H1 (cell line): Measurements from ENCODE around the gene NR1I3. TPM values are rescaled to one million over a fixed set of nuclear protein-coding genes. Genes with fewer than 3 reads are reported as not detected.

Source experiments
- CTCF ChIA-PET: fragments of 300-600 bp; sonication (Branson Sonifier 250); formaldehyde crosslinking; loops from one replicate; lab custom pipeline; 2021; ENCODE audit not compliant: partially characterized antibody; lab: Charles Lee
- POLR2A ChIA-PET: fragments of 300-600 bp; sonication (Branson Sonifier 250); formaldehyde crosslinking; loops from one replicate; lab custom pipeline; 2021; ENCODE audit warnings: inconsistent platforms; ENCODE audit not compliant: partially characterized antibody; lab: Charles Lee
- DNase-seq, 2 experiments: peaks; one replicate each; pipeline versions ENCODE4 v3.0.0 to v3.0.0-alpha.2; 2010 to 2022; ENCODE audit warnings: low spot score in 2 of 2, low read depth in 1 of 2, mixed read lengths in 1 of 2
- FAIRE-seq: peaks from 2 replicates; lab custom pipeline; 2011; peaks lifted over from hg19 to GRCh38; lab: Jason Lieb, UNC
- H2AFZ ChIP-seq: 2 replicates; pipeline ENCODE4 v1.8.1; 2012; ENCODE audit warnings: low read length, inconsistent platforms
- H2AK5ac ChIP-seq: 2 replicates; pipeline ENCODE4 v1.6.1; 2013; ENCODE audit warnings: low read depth, low read length
- H2BK120ac ChIP-seq: replicated peaks from 2 replicates; pipeline ENCODE3; 2013; ENCODE audit warnings: low read depth, low read length, inconsistent platforms
- H2BK12ac ChIP-seq: 2 replicates; pipeline ENCODE4 v1.6.1; 2013; ENCODE audit warnings: low read depth, low read length
- H2BK15ac ChIP-seq: 2 replicates; pipeline ENCODE4 v1.6.1; 2013; ENCODE audit warnings: low read length
- H2BK20ac ChIP-seq: 2 replicates; pipeline ENCODE4 v1.6.1; 2013; ENCODE audit warnings: low read length
- H2BK5ac ChIP-seq: 2 replicates; pipeline ENCODE4 v1.6.1; 2013; ENCODE audit warnings: low read depth, low read length
- H3K14ac ChIP-seq: 2 replicates; pipeline ENCODE4 v1.6.1; 2013; ENCODE audit warnings: inconsistent platforms; ENCODE audit not compliant: insufficient read length
- H3K18ac ChIP-seq: 2 replicates; pipeline ENCODE4 v1.6.1; 2013; ENCODE audit warnings: low read length; ENCODE audit errors: extremely low read depth
- H3K23ac ChIP-seq: 2 replicates; pipeline ENCODE4 v1.6.1; 2013; ENCODE audit warnings: inconsistent platforms; ENCODE audit not compliant: insufficient read length
- H3K23me2 ChIP-seq: 2 replicates; pipeline ENCODE4 v1.6.1; 2013; ENCODE audit warnings: low read depth, low read length
- H3K27ac ChIP-seq: 2 replicates; pipeline ENCODE4 v1.6.1; 2011; ENCODE audit warnings: low read depth, low read length, inconsistent platforms
- H3K27me3 ChIP-seq, 4 experiments: replicated peaks in 1 of 4; 1 replicate in 1 of 4; 2 replicates in 3 of 4; pipeline versions ENCODE4 v1.6.1 to v1.8.1; 2011 to 2013; ENCODE audit warnings: low read length in 3 of 4, mild to moderate bottlenecking in 3 of 4, inconsistent platforms in 2 of 4, mixed read lengths in 2 of 4, moderate library complexity in 1 of 4; ENCODE audit not compliant: control insufficient read depth in 3 of 4, insufficient read depth in 3 of 4; ENCODE audit errors: extremely low read depth in 1 of 4
- H3K36me3 ChIP-seq, 4 experiments: 2 replicates each; pipeline versions ENCODE4 v1.6.1 to v1.8.1; 2011 to 2013; ENCODE audit warnings: mild to moderate bottlenecking in 4 of 4, low read length in 3 of 4, moderate library complexity in 2 of 4, control low read depth in 1 of 4, inconsistent platforms in 1 of 4; ENCODE audit not compliant: insufficient read depth in 4 of 4, control insufficient read depth in 2 of 4
- H3K4ac ChIP-seq: replicated peaks from 2 replicates; pipeline ENCODE3; 2013; ENCODE audit warnings: low read length, low read depth, mixed read lengths, inconsistent platforms; ENCODE audit not compliant: insufficient read length
- H3K4me1 ChIP-seq, 4 experiments: replicated peaks in 1 of 4; 1 replicate in 1 of 4; 2 replicates in 3 of 4; pipeline versions ENCODE4 v1.6.1 to v1.8.1; 2011 to 2013; ENCODE audit warnings: low read length in 3 of 4, inconsistent platforms in 2 of 4, mixed read lengths in 1 of 4; ENCODE audit not compliant: insufficient read depth in 4 of 4, control insufficient read depth in 3 of 4
- H3K4me2 ChIP-seq, 2 experiments: 2 replicates each; pipeline versions ENCODE4 v1.6.1 to v1.8.1; 2011 to 2013; ENCODE audit warnings: low read depth in 2 of 2, low read length in 2 of 2, control low read depth in 1 of 2, inconsistent platforms in 1 of 2, mild to moderate bottlenecking in 1 of 2; ENCODE audit not compliant: insufficient read depth in 1 of 2
- H3K4me3 ChIP-seq, 4 experiments: fragments of 200-600, 300-600 bp in 1 of 4; sonication (generic), shearing (Covaris generic), sonication (Bioruptor Twin) in 1 of 4; 2 replicates each; pipeline versions ENCODE4 v1.5.1 to v1.8.1; 2011 to 2016; ENCODE audit warnings: low read length in 4 of 4, low read depth in 3 of 4, control low read depth in 2 of 4, inconsistent platforms in 2 of 4, mild to moderate bottlenecking in 2 of 4, mixed read lengths in 1 of 4, moderate library complexity in 1 of 4; ENCODE audit not compliant: insufficient read depth in 2 of 4; ENCODE audit errors: extremely low read depth in 1 of 4
- H3K56ac ChIP-seq: replicated peaks from 2 replicates; pipeline ENCODE3; 2013; ENCODE audit warnings: low read depth, mild to moderate bottlenecking, mixed read lengths, low read length, inconsistent platforms; ENCODE audit not compliant: insufficient read length
- H3K79me1 ChIP-seq: 2 replicates; pipeline ENCODE4 v1.6.1; 2013; ENCODE audit warnings: low read depth, low read length, control low read depth
- H3K79me2 ChIP-seq, 2 experiments: 2 replicates each; pipeline versions ENCODE4 v1.6.1 to v1.8.1; 2012 to 2013; ENCODE audit warnings: low read length in 2 of 2, mild to moderate bottlenecking in 2 of 2, inconsistent platforms in 1 of 2; ENCODE audit not compliant: insufficient read depth in 2 of 2, control insufficient read depth in 1 of 2
- H3K9ac ChIP-seq, 4 experiments: replicated peaks in 1 of 4; 1 replicate in 1 of 4; 2 replicates in 3 of 4; pipeline versions ENCODE4 v1.6.1 to v1.8.1; 2011 to 2013; ENCODE audit warnings: low read depth in 3 of 4, low read length in 3 of 4, control low read depth in 2 of 4, mild to moderate bottlenecking in 2 of 4, moderate library complexity in 2 of 4, inconsistent platforms in 1 of 4; ENCODE audit errors: extremely low read depth in 1 of 4
- H3K9me3 ChIP-seq, 2 experiments: 2 replicates each; pipeline versions ENCODE4 v1.6.1 to v1.8.1; 2012 to 2013; ENCODE audit warnings: mild to moderate bottlenecking in 2 of 2, moderate library complexity in 2 of 2, control low read depth in 1 of 2, inconsistent platforms in 1 of 2, low read depth in 1 of 2, low read length in 1 of 2, mixed read lengths in 1 of 2; ENCODE audit not compliant: insufficient read depth in 2 of 2
- H4K20me1 ChIP-seq, 2 experiments: replicated peaks in 1 of 2; 2 replicates each; pipeline versions ENCODE3 to v1.8.1; 2011 to 2013; ENCODE audit warnings: inconsistent platforms in 2 of 2, low read length in 2 of 2, mild to moderate bottlenecking in 1 of 2; ENCODE audit not compliant: insufficient read depth in 2 of 2, control insufficient read depth in 1 of 2
- H4K5ac ChIP-seq: 2 replicates; pipeline ENCODE4 v1.6.1; 2013; ENCODE audit warnings: low read length, low read depth, mixed read lengths, inconsistent platforms; ENCODE audit not compliant: insufficient read length
- H4K8ac ChIP-seq: 2 replicates; pipeline ENCODE4 v1.8.0; 2013; ENCODE audit warnings: mild to moderate bottlenecking, moderate library complexity, low read length, inconsistent platforms; ENCODE audit not compliant: insufficient read depth; ENCODE audit errors: extremely low read depth
- H4K91ac ChIP-seq: replicated peaks from 2 replicates; pipeline ENCODE3; 2013; ENCODE audit warnings: low read length, mixed read lengths, inconsistent platforms; ENCODE audit not compliant: insufficient read length
- BRCA1 ChIP-seq: IDR thresholded peaks from 2 replicates; pipeline ENCODE4 v1.6.1; 2012; ENCODE audit warnings: low read depth, low read length, improper control_type of control experiment
- CEBPB ChIP-seq: IDR thresholded peaks from 2 replicates; pipeline ENCODE4 v1.6.1; 2012; ENCODE audit warnings: low read depth, low read length
- EGR1 ChIP-seq: IDR thresholded peaks from 2 replicates; pipeline ENCODE4 v1.6.1; 2011; ENCODE audit warnings: low read depth, low read length, borderline replicate concordance
- JUN ChIP-seq: IDR thresholded peaks from 2 replicates; pipeline ENCODE4 v1.6.1; 2011; ENCODE audit warnings: low read depth, mild to moderate bottlenecking, improper control_type of control experiment, low read length
- NRF1 ChIP-seq: IDR thresholded peaks from 2 replicates; pipeline ENCODE4 v1.6.1; 2011; ENCODE audit warnings: mild to moderate bottlenecking, low read depth, low read length, improper control_type of control experiment
- POLR2AphosphoS5 ChIP-seq: IDR thresholded peaks from 2 replicates; pipeline ENCODE4 v1.6.1; 2011; ENCODE audit warnings: low read depth, low read length
- POU5F1 ChIP-seq: IDR thresholded peaks from 2 replicates; pipeline ENCODE4 v1.6.1; 2011; ENCODE audit warnings: low read depth, mild to moderate bottlenecking, low read length, moderate library complexity
- RBBP5 ChIP-seq: IDR thresholded peaks from 2 replicates; pipeline ENCODE4 v1.7.1; 2012; ENCODE audit warnings: low read depth, mild to moderate bottlenecking, inconsistent platforms, low read length, moderate library complexity, borderline replicate concordance
- RNF2 ChIP-seq: fragments of 200-900, 300-1000 bp; sonication (generic); IDR thresholded peaks from 2 replicates; pipeline ENCODE4 v1.7.1; 2016; ENCODE audit warnings: borderline replicate concordance, low read depth, mild to moderate bottlenecking, antibody characterized with exemption, low read length; ENCODE audit not compliant: poor library complexity, severe bottlenecking; ENCODE audit errors: missing control alignments
- SAP30 ChIP-seq: fragments of 300-600 bp; sonication (generic); IDR thresholded peaks from 2 replicates; pipeline ENCODE4 v1.7.1; 2012; ENCODE audit warnings: low read length, moderate library complexity, mild to moderate bottlenecking, inconsistent platforms; ENCODE audit not compliant: insufficient read depth, insufficient replicate concordance
- SP4 ChIP-seq: IDR thresholded peaks from 2 replicates; pipeline ENCODE4 v1.6.1; 2012; ENCODE audit warnings: low read length, inconsistent platforms
- TAF7 ChIP-seq: optimal IDR thresholded peaks from 2 replicates; pipeline ENCODE3; 2011; ENCODE audit warnings: low read depth, mild to moderate bottlenecking, inconsistent platforms, low read length, moderate library complexity, borderline replicate concordance
- TCF12 ChIP-seq: IDR thresholded peaks from 2 replicates; pipeline ENCODE4 v1.6.1; 2011; ENCODE audit warnings: low read depth, mild to moderate bottlenecking, low read length
- WGBS, 2 experiments: shearing (Covaris generic) in 1 of 2; methylation state at CpG; one replicate each; pipeline versions ENCODE4 v1.1.6 to v1.1.7; 2013 to 2015; ENCODE audit warnings: low lambda C conversion rate in 2 of 2, mixed read lengths in 2 of 2, inconsistent platforms in 1 of 2, low coverage in 1 of 2, missing lambda C conversion rate in 1 of 2; ENCODE audit not compliant: insufficient replicate concordance in 2 of 2, insufficient coverage in 1 of 2, insufficient read length in 1 of 2; ENCODE audit errors: extremely low coverage in 1 of 2, missing lambda C conversion rate in 1 of 2; 5-methylcytosine and 5-hydroxymethylcytosine counted together
- long read RNA-seq, 2 experiments: library from RNA in 1 of 2; library from capped mRNA in 1 of 2; stranded (forward); transcript quantifications; one replicate each; pipeline ENCODE4 v2.0.0, GENCODE V29; 2021; ENCODE audit warnings: inconsistent platforms in 1 of 2
- polyA minus RNA-seq, 3 experiments: library from RNA; depleted of rRNA, polyadenylated mRNA; stranded (reverse); fragments of >200 nt; gene quantifications; 1 replicate in 2 of 3; 2 replicates in 1 of 3; pipeline ENCODE4 v1.2.3, GENCODE V29; 2011
- polyA plus RNA-seq, 7 experiments: library from polyadenylated mRNA; depleted of rRNA in 3 of 7; stranded (reverse) in 5 of 7; unstranded in 2 of 7; fragments of >200 nt in 5 of 7; fragments of 200-250 nt in 2 of 7; gene quantifications; 1 replicate in 5 of 7; 2 replicates in 1 of 7; 4 replicates in 1 of 7; pipeline versions ENCODE4 v1.2.1 to v1.2.3, GENCODE V29; 2011 to 2013; ENCODE audit warnings: missing spikeins in 2 of 7, mixed read lengths in 2 of 7
- total RNA-seq: library from RNA; stranded (reverse); fragmentation: NEBNext Ultra II Directional; extraction: Animal tissue kit (Norgen Biotek cat#: 25700); gene quantifications from 2 replicates; pipeline ENCODE4 v1.2.1, GENCODE V29; 2021

The NR1I3 gene
- total RNA-seq (not detected in 2 replicates), polyA plus RNA-seq (2011; rRNA removed) (not detected in 2 replicates), polyA minus RNA-seq (2011; rRNA and poly(A)+ RNA removed) (not detected in 2 replicates)
- polyA plus RNA-seq (2011; cell fraction: cytosol; rRNA removed), result not detected
- not detected for polyA plus RNA-seq (2011; cell fraction: nucleus; rRNA removed)
- 0.58 to 1.7 TPM (median 0.98 TPM) in 4 replicates for polyA plus RNA-seq (2012, experiment 1 of 2)
- polyA plus RNA-seq (2012, experiment 2 of 2), result 0.28 TPM
- polyA plus RNA-seq (2013, experiment 1 of 2), result not detected
- polyA plus RNA-seq (2013, experiment 2 of 2), result not detected
- polyA minus RNA-seq (2011; cell fraction: cytosol; rRNA and poly(A)+ RNA removed), result not detected
- not detected for polyA minus RNA-seq (2011; cell fraction: nucleus; rRNA and poly(A)+ RNA removed)
- long read RNA-seq, experiment 1, result 0 reads
- long read RNA-seq, experiment 2, result 0 reads

- H3K9ac ChIP-seq, result no peak within 1 kb of the TSS
- no peak within 1 kb of the TSS for H3K27ac ChIP-seq
- TF ChIP-seq SAP30, result no peak
- no peak for TF ChIP-seq TCF12
- no peak for TF ChIP-seq JUN
- TF ChIP-seq NRF1, result no peak
- no peak for TF ChIP-seq TAF7
- no peak for TF ChIP-seq POLR2AphosphoS5
- no peak for TF ChIP-seq POU5F1
- TF ChIP-seq RBBP5, result no peak
- no peak for TF ChIP-seq SP4
- TF ChIP-seq EGR1, result no peak
- no peak for TF ChIP-seq BRCA1
- TF ChIP-seq CEBPB, result no peak
- no peak for TF ChIP-seq RNF2
These were observed at the start of gene NR1I3 for GRCh38 chr1:161238039-161238473. TSS of gene NR1I3 (minus strand) at chr1:161238203. CDS start at chr1:161236565, 1,638 bp downstream.

More at GRCh38 chr1:161238039-161238473, at the start of gene NR1I3:
- Histone ChIP-seq H4K20me1 (no peaks in the 10 kb centered on the region), H3K36me3 (no peaks in the 10 kb centered on the region), H3K4me1 (no peaks in the 10 kb centered on the region), H2BK5ac (no peak within 1 kb of the TSS), H2BK120ac (no peak within 1 kb of the TSS), H2BK15ac (no peak within 1 kb of the TSS), H3K4ac (no peak within 1 kb of the TSS), H3K18ac (no peak within 1 kb of the TSS), H4K5ac (no peak within 1 kb of the TSS), H2BK20ac (no peak within 1 kb of the TSS), H3K56ac (no peak within 1 kb of the TSS), H3K9me3 (no peaks in the 10 kb centered on the region), H3K27me3 (no peaks in the 10 kb centered on the region), H4K8ac (peak within 1 kb of the TSS; percentile 57), H4K91ac (no peak within 1 kb of the TSS), H3K14ac (no peak within 1 kb of the TSS), H3K4me3 (no peak within 1 kb of the TSS), H2BK12ac (no peak within 1 kb of the TSS), H3K79me1 (no peaks in the 10 kb centered on the region), H3K4me2 (no peak within 1 kb of the TSS), H3K23me2 (no peaks in the 10 kb centered on the region), H2AK5ac (no peak within 1 kb of the TSS), H3K79me2 (no peaks in the 10 kb centered on the region), H2AFZ (no peak within 1 kb of the TSS), H3K23ac (no peak within 1 kb of the TSS)
- ChIA-PET CTCF (interaction anchor here (0.7 to 8.6 kb wide), 8 partner anchors 10 to 144 kb away, joined by 3 to 84 read pairs (median 4); partner anchors contain the start of genes APOA2 and TOMM40L), POLR2A (interaction anchor here (0.6 to 2.3 kb wide), 3 partner anchors 9 to 54 kb away, joined by 3 to 7 read pairs (median 4); no protein-coding TSS in a partner anchor)
- WGBS, 2 experiments, result 95% methylated on average over 4 of the region's 4 CpGs; no CpG with 5 or more reads in 1 of the 2 experiments
- no peak for FAIRE-seq
- no peak for DNase-seq
